Subcutaneous preadipocyte (primary cell): ENCODE results near the gene PPARGC1A. TPM values are rescaled to one million over a fixed set of nuclear protein-coding genes. Genes with fewer than 3 reads are reported as not detected.

Source experiments
- total RNA-seq: library from RNA; depleted of rRNA; stranded (reverse); fragments of >200 nt; gene quantifications from 2 replicates; pipeline ENCODE4 v1.2.3, GENCODE V29; 2012

Gene PPARGC1A
- total RNA-seq: 0.59 and 0.73 TPM in 2 replicates

GRCh38 chr4:23889814-23890341, at the start of gene PPARGC1A:
PPARGC1A (minus strand) TSS chr4:23890047; CDS start chr4:23889957, 90 bp downstream.

